Ovary (tissue), 3 donors: ENCODE data around the gene LHFPL4.

Experiments
- CTCF ChIP-seq, 3 donors: fragments of 450-650 bp in 2 of 3; fragments of 200-600 bp in 1 of 3; IDR thresholded peaks; one replicate each; pipeline versions ENCODE4 v1.5.1 to v1.8.0; 2016 to 2022; ENCODE audit warnings: antibody characterized with exemption in 3 of 3, mild to moderate bottlenecking in 1 of 3
- POLR2A ChIP-seq: fragments of 450-650 bp; IDR thresholded peaks from one replicate; pipeline ENCODE4 v1.6.1; 2017; ENCODE audit warnings: antibody characterized with exemption, mild to moderate bottlenecking, moderate library complexity
- donor health status: DM: no; HTN: no; CAD: no.

GRCh38 chr3:9600597-9600996, 47.0 kb upstream of the LHFPL4 start:
- no peak for TF ChIP-seq POLR2A
- no peak for TF ChIP-seq CTCF (IDR thresholded peaks at IDR 0.05)
